Hepatic stellate cell (primary cell): ENCODE results near the gene MPHOSPH9.
"Not testable (repeated sequence)": the region's sequence is repeated elsewhere in the genome, so short reads cannot be mapped to it uniquely, and the experiment has no call there.

Source experiments
- DNase-seq: peaks from one replicate; pipeline ENCODE4 v3.0.0; 2011; ENCODE audit warnings: low spot score

Gene MPHOSPH9

DNA sequence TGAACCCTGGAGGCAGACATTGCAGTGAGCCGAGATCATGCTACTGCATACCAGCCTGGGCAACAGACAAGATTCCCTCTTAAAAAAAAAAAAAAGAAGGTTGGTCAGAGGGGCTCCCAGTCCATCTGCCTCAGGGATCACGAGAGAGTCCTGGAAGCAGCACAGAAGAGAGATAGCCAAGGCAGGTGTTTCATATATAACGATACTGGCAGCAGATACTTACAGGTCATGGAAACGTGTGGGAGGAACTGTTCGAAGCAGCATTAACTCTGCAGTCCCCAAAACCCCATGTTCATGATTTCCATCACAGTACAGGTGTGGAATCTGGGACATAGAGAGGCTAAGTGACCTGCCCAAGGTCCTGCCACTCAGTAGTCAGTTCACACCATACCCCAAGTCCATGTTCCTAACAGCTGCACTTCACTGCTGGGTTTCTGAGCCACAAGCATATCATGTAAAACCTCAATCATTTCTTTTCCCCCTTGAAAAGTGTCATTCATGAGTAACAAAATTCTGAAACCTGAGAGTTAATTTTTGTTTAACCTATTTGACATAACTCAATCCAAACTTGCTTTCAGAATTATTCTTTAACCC is 22.0 kb upstream of the MPHOSPH9 start:
- no peak for DNase-seq

- DNase-seq: no peak
These were observed 20.9 kb upstream of the MPHOSPH9 start for GRCh38 chr12:123253641-123254459.

DNA sequence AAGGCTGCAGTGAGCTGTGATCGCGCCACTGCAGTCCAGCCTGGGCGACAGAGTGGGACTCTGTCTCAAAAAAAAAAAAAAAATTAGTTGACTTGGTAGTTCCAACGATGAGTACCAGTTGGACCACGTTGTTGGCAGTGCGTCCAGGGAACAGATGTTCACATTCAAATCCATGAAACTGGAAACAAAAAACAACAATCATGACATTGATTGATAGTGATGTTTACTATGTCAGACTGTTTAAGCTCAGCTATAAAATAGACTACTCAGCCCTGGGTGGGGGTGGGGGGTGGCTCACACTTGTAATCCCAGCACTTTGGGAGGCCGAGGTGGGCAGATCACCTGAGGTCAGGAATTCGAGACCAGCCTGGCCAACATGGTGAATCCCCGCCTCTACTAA is 19.4 kb upstream of the MPHOSPH9 start:
- not testable (repeated sequence) for DNase-seq

- no peak for DNase-seq
These were observed 18.6 kb upstream of the MPHOSPH9 start for GRCh38 chr12:123251403-123252076.

DNA sequence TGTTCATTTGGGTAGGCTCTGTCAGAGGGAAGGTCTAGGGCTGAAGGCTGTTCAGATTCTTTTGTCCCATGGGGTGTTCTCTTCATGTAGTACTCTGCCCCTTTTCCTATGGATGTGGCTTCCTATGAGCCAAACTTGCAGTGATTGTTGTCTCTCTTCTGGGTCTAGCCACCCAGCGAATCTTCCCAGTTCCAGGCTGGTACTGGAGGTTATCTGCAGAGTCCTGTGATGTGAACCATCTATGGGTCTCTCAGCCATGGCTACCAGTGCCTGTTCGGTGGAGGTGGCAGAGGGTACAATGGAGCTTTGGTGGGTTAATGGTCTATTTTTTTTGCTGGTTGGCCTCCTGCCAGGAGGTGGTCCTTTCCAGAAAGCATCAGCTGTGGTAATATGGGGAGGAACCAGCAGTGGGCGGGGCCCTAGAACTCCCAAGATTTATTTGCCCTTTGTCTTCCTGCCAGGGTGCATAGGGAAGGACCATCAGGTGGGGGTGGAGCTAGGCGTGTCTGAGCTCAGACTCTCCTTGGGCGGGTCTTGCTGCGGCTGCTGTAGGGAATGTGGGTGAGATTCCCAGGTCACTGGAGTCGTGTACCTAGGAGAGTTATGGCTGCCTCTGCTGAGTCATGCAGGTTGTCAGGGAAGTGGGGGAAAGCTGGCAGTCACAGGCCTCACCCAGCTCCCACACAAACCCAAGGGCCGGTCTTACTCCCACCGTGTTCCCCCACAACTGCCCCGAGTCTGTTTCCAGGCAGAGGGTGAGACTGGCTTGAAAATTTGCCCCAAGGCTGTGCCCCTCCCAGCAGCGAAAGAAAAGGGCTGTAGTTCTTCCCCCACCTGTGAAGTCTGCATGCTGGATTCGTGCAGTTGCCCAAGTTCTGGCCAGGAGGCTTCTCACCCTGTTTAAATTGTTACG is 17.8 kb upstream of the MPHOSPH9 start:
- DNase-seq: no peak

DNA sequence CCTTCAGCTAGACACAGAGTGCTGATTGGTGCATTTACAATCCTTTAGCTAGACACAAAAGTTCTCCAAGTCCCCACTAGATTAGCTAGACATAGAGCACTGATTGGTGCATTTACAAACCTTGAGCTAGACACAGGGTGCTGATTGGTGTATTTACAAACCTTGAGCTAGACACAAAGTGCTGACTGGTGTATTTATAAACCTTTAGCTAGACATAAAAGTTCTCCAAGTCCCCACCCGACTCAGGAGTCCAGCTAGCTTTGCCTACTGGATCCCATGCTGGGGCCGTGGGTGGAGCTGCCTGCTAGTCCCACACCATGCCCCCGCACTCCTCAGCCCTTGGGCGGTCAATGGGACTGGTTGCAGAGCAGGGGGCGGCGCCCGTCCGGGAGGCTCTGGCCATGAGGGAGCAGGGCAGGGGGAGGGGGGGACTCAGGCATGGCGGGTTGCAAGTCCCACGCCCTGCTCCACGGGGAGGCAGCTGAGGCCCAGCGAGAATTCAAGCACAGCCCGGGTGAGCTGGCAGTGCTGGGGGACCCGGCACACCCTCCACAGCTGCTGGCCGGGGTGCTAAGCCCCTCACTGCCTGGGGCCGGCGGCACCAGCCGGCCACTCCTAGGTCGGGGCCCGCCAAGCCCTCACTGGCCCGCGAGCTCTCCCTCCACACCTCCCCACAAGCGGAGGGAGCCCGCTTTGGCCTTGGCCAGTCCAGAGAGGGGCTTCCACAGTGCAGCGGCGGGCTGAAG is 16.2 kb upstream of the MPHOSPH9 start:
- DNase-seq: not testable (repeated sequence)

DNA sequence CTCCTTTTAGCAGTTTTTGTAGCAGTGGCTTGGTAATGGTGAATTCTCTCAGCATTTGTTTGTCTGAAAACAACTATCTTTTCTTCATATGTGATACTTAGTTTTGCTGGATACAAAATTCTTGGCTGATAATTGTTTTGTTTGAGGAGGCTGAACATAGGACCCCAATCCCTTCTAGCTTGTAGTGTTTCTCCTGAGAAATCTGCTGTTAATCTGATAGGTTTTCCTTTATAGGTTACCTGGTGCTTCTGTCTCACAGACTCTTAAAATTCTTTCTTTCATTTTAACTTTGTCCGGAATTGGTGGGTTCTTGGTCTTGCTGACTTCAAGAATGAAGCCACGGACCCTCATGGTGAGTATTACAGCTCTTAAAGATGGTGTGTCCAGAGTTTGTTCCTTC is 15.2 kb upstream of the MPHOSPH9 start:
- not testable (repeated sequence) for DNase-seq

GRCh38 chr12:123245678-123246077 is 12.7 kb upstream of the MPHOSPH9 start:
- no peak for DNase-seq

GRCh38 chr12:123243671-123244262 is 10.8 kb upstream of the MPHOSPH9 start:
- no peak for DNase-seq

GRCh38 chr12:123242116-123242904 is 9.4 kb upstream of the MPHOSPH9 start:
- DNase-seq: no peak

DNA sequence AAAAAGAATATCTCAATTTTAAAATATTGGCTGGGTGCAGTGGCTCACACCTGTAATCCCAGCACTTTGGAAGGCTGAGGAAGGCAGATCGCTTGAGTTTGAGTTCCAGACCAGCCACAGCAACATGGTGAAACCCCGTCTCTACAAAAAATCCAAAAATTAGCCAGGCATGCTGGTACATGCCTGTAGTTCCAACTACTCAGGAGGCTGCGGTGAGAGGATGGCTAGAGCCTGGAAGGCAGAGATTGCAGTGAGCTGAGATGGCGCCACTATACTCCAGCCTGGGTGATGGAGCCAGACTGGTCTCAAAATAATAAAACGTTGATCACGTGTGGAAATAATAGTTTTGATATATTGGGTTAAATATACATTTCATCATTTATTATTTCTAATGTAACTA is 6.0 kb upstream of the MPHOSPH9 start:
- DNase-seq: no peak

GRCh38 chr12:123238330-123238682 is 5.4 kb upstream of the MPHOSPH9 start:
- no peak for DNase-seq

- peak; percentile 59 for DNase-seq
These were observed 4.8 kb upstream of the MPHOSPH9 start for GRCh38 chr12:123237646-123238329.

DNA sequence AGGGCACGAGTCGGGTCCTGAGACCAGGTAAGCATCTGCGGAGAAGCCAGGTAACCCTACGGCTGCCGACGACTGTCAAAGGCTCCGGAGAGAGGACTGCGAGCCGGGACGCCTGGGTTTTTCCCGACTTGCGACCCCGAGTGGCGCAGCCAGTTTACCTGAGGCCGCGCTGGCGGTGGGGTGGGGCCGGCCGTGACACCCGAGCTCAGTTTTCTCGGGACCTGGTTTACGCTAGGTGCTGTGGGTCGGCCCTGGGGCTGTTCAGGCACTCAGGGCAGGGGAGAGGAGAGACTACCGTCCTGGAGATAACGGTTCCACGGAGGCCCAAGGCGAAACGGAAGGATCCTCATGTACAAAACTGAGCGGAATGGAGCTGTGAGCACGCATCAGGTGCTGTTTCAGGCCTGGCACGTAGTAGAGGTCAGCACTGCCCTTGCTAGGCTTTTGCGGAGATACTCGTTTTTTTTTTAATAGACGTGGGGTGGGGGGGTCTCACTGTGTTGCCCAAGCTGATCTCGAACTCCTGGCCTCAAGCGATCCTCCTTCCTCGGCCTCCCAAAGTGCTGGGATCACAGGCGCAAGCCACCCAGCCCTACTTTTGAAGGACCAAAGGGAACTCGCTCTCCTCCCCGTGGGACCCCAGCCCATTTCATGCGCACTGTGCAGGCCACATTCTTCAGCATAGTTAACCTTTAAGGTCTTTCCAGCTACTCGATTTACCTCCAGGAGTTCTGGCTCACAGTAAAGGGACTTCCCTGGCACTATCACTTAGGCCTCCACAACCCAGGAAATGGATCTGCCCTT is 766 bp upstream of the MPHOSPH9 start:
- no peak for DNase-seq

DNA sequence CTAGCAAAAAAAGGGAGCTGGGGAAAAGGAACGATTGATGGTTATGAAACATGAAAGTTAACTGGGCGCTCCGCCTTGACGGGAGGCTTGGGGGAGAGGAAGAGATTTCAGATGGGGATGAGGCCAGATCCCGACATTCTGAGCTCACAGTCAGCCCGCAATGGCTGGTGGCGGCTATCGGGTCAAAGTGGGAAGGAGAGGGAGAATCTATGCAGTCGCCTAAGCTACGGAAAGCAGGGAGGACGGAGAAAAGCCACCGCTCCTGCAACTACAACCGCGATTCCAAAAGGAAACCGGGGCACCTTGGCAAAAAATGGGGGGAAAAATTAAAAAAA is 502 bp downstream of the MPHOSPH9 start:
- DNase-seq: no peak

- no peak for DNase-seq
These were observed 1.0 kb downstream of the MPHOSPH9 start for GRCh38 chr12:123231931-123232330.

DNA sequence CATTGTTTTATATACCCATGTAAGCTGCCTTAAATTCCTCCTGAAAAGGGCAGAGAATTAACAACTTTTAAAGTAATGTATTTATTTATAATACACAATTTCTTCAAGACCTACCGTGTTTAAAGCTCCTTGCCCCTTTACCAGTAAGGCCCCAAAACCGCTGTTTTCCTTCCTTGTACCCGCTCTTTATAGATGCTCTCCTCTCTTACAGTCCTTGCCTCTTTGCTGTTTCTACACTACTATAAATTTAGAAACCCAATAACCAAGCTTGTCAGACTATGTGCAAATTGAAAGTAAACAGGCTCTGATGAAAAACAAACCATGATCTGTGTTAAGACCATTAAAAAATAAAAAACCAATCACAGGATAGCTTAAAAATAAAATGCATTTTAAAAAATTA is 3.9 kb downstream of the MPHOSPH9 start:
- no peak for DNase-seq

DNA sequence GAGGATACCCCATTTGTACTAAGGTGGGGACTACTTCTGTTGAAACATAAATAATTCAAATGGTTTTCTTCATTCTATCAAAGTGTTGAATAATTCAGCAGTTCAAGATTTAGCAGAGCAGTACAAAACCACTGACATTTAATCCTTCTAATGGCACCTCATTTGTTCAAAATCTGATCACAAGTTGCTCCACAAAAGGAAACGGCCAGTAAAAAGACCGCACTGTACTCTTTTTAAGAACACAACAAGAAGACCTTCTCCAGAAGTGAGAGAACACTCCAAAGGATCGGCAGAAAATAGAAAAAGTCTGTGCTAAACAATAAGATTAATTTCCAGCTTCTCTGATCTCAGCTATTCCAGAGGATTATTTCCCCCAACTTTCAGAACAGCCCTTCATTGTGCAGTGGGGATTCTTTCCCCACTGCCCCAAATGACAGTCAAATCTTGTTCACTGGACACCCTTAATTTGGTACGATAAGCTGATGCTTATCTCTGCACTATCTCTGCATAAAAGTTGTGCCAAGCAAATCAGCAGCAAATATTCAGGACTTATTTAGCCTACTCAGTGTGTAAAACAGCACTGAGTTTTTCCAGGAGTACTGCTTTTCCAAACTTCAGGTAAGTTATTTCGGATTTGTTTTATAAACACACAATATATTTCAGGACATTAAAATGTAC is 5.2 kb downstream of the MPHOSPH9 start:
- no peak for DNase-seq
